ENCODE measurements around the gene MYRF.

The MYRF gene

GRCh38 chr11:61800331-61801281 lies 48.2 kb downstream of the MYRF start:
- H3K4me3 ChIP-seq: no peak overlapping the region
- DNase-seq (ENCODE audit: low spot score in 2 of 2): no peak
- H3K27me3 ChIP-seq (ENCODE audit: low read depth): no peaks in the 10 kb centered on the region
- H3K36me3 ChIP-seq (replicated peaks): peaks cover 78% of the 10 kb centered on the region
- H3K9me3 ChIP-seq: no peaks in the 10 kb centered on the region
- in situ Hi-C loops (cut with MboI; ENCODE audit: low sequenced_read_pairs): no loop called here
- peaks cover 5% of the 10 kb centered on the region for H3K4me1 ChIP-seq

- in situ Hi-C loops (cut with MboI; ENCODE audit: low sequenced_read_pairs): no loop called here
- Histone ChIP-seq H3K27me3 (ENCODE audit: low read depth) (no peaks in the 10 kb centered on the region), H3K36me3 (replicated peaks) (peaks cover 78% of the 10 kb centered on the region), H3K4me1 (peaks cover under 1% of the 10 kb centered on the region), H3K4me3 (no peak overlapping the region), H3K9me3 (no peaks in the 10 kb centered on the region)
- DNase-seq (ENCODE audit: low spot score in 2 of 2): no peak
These were observed 50.2 kb downstream of the MYRF start for GRCh38 chr11:61802605-61803004.

GRCh38 chr11:61803889-61804647 lies 51.6 kb downstream of the MYRF start:
- Histone ChIP-seq H3K36me3 (replicated peaks) (peaks cover 92% of the 10 kb centered on the region), H3K27me3 (ENCODE audit: low read depth) (no peaks in the 10 kb centered on the region), H3K4me1 (no peaks in the 10 kb centered on the region), H3K9me3 (no peaks in the 10 kb centered on the region), H3K4me3 (no peak overlapping the region)
- in situ Hi-C loops (cut with MboI; ENCODE audit: low sequenced_read_pairs): no loop called here
- no peak for DNase-seq (ENCODE audit: low spot score in 2 of 2)

DNA sequence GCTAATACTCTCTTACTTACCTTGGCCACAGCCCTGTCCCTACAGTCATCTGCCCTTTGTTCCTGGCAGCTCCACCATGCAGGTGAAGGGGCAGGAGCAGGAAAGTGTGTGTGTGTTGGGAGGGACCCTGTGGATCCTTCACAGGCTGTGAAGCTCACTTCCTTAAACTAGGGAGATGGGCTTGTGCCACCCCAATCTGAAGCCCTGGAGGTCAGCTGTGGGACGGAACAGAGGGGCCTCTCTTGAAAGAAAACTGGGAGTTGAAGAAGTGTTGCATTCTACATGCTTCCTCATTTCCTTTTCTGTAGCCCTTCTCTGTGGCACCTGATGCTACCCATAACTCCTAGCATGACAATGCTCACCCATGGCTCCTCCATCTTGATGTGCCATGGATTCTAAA lies 52.7 kb downstream of the MYRF start:
- in situ Hi-C loops (cut with MboI; ENCODE audit: low sequenced_read_pairs): no loop called here
- no peaks in the 10 kb centered on the region for H3K4me1 ChIP-seq
- peaks cover 95% of the 10 kb centered on the region for H3K36me3 ChIP-seq (replicated peaks)
- DNase-seq (ENCODE audit: low spot score in 2 of 2): no peak
- H3K4me3 ChIP-seq: no peak overlapping the region
- no peaks in the 10 kb centered on the region for H3K9me3 ChIP-seq
- H3K27me3 ChIP-seq (ENCODE audit: low read depth): no peaks in the 10 kb centered on the region

- peaks cover 98% of the 10 kb centered on the region for H3K36me3 ChIP-seq (replicated peaks)
These were observed 54.3 kb downstream of the MYRF start for GRCh38 chr11:61806785-61807184.

GRCh38 chr11:61810671-61811175 lies 58.3 kb downstream of the MYRF start:
- Histone ChIP-seq H3K4me3 (no peak overlapping the region), H3K27me3 (ENCODE audit: low read depth) (no peaks in the 10 kb centered on the region), H3K4me1 (peaks cover 7% of the 10 kb centered on the region), H3K9me3 (no peaks in the 10 kb centered on the region), H3K36me3 (replicated peaks) (peaks cover 76% of the 10 kb centered on the region)
- no peak for DNase-seq (ENCODE audit: low spot score in 2 of 2)
- in situ Hi-C loops (cut with MboI; ENCODE audit: low sequenced_read_pairs): no loop called here

More at GRCh38 chr11:61806785-61807184, 54.3 kb downstream of the MYRF start:
- Histone ChIP-seq H3K4me1 (no peaks in the 10 kb centered on the region), H3K9me3 (no peaks in the 10 kb centered on the region), H3K4me3 (no peak overlapping the region), H3K27me3 (ENCODE audit: low read depth) (no peaks in the 10 kb centered on the region)
- no peak for DNase-seq (ENCODE audit: low spot score in 2 of 2)
- in situ Hi-C loops (cut with MboI; ENCODE audit: low sequenced_read_pairs): no loop called here

- peaks cover 67% of the 10 kb centered on the region for H3K36me3 ChIP-seq (replicated peaks)
- no peak for DNase-seq (ENCODE audit: low spot score in 2 of 2)
These were observed 59.4 kb downstream of the MYRF start for GRCh38 chr11:61811831-61812230.

DNA sequence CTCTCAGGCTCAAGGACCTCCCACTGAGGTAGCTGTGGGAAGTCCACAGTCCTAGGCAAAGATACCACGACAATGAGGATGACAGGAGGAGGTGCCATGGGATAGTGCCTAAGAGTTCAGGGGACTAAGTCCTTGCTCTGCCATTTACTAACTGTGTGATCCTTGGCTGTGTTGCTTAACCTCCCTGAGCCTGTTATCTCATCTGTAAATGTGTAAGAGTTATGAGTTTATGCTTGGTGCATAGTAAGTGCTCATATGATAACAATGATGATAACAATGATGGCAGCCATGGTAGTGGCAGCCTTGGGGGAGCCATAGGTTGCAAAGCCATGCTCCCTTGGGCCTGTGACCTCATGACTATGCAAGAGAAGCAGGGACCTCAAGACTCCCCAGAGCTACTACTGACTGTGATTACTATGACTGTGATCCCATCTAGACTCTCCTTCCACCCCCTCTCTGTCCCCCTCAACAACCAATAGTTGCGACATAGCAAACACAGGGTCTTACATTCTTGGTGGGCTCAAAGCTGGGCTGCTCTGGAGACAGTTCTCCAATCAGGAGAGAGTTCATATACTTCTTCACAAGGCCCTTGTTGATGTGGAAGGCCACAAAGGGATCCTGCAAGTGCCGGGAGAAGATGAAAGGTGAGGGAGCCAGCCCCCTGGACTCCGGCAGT lies 60.4 kb downstream of the MYRF start:
- Histone ChIP-seq H3K4me3 (no peak overlapping the region), H3K27me3 (ENCODE audit: low read depth) (no peaks in the 10 kb centered on the region), H3K4me1 (peaks cover 13% of the 10 kb centered on the region), H3K36me3 (replicated peaks) (peaks cover 57% of the 10 kb centered on the region), H3K9me3 (no peaks in the 10 kb centered on the region)
- no peak for DNase-seq (ENCODE audit: low spot score in 2 of 2)
- in situ Hi-C loops (cut with MboI; ENCODE audit: low sequenced_read_pairs): no loop called here

More at GRCh38 chr11:61811831-61812230, 59.4 kb downstream of the MYRF start:
- no peak overlapping the region for H3K4me3 ChIP-seq
- in situ Hi-C loops (cut with MboI; ENCODE audit: low sequenced_read_pairs): no loop called here
- no peaks in the 10 kb centered on the region for H3K9me3 ChIP-seq
- no peaks in the 10 kb centered on the region for H3K27me3 ChIP-seq (ENCODE audit: low read depth)
- H3K4me1 ChIP-seq: peaks cover 7% of the 10 kb centered on the region

GRCh38 chr11:61814247-61814957 lies 62.0 kb downstream of the MYRF start:
- in situ Hi-C loops (cut with MboI; ENCODE audit: low sequenced_read_pairs): no loop called here
- Histone ChIP-seq H3K36me3 (replicated peaks) (peaks cover 41% of the 10 kb centered on the region), H3K4me1 (peaks cover 13% of the 10 kb centered on the region), H3K27me3 (ENCODE audit: low read depth) (no peaks in the 10 kb centered on the region), H3K4me3 (peak overlapping the region; percentile 64), H3K9me3 (no peaks in the 10 kb centered on the region)
- DNase-seq (ENCODE audit: low spot score in 2 of 2): peak; percentile 32 to 57

DNA sequence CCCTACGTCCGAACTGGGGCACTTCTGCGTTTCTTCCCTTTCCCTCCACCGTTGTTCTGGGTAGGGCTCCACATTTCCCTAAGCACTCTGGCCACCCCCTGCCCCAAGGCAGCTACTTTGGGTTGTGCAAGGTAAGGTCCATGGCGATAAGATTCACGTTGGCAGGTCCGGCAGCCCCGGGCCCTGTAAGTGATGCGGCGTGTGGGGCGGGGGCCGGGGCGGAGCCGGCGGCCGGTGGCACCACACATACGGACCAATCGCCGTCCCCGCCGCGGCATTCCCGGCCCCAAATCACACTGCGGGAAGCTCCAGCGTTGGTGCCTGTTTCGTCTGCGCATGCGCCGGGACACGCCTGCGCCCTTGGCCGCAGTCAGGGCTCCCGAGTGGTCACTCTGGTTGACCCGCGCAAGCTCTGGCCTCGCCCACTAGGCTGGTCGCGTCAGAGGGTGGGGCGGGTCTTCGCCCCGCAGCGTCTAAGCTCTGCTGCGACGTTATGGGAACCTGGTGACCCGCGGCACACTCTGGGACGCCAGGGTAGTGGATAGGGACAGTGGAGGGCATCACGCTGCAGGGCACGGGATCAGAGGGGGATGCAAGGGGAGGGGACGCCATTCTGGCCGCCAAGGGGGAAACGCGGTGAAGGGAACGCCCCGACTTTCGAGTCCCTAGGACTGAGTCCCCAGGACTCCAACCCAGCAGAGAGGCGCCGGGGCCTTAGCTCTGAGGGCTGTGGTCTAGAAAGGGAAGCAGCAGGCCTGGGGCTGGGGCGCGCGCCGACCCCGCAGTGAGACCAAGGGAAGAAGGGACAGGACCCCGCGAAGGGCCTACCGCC lies 62.7 kb downstream of the MYRF start:
- Histone ChIP-seq H3K4me3 (peak overlapping the region; percentile 64), H3K36me3 (replicated peaks) (peaks cover 34% of the 10 kb centered on the region), H3K27me3 (ENCODE audit: low read depth) (no peaks in the 10 kb centered on the region), H3K9me3 (no peaks in the 10 kb centered on the region), H3K4me1 (peaks cover 13% of the 10 kb centered on the region)
- in situ Hi-C loops (cut with MboI; ENCODE audit: low sequenced_read_pairs): no loop called here
- DNase-seq (ENCODE audit: low spot score in 2 of 2): peak; percentile 93 to 97

DNA sequence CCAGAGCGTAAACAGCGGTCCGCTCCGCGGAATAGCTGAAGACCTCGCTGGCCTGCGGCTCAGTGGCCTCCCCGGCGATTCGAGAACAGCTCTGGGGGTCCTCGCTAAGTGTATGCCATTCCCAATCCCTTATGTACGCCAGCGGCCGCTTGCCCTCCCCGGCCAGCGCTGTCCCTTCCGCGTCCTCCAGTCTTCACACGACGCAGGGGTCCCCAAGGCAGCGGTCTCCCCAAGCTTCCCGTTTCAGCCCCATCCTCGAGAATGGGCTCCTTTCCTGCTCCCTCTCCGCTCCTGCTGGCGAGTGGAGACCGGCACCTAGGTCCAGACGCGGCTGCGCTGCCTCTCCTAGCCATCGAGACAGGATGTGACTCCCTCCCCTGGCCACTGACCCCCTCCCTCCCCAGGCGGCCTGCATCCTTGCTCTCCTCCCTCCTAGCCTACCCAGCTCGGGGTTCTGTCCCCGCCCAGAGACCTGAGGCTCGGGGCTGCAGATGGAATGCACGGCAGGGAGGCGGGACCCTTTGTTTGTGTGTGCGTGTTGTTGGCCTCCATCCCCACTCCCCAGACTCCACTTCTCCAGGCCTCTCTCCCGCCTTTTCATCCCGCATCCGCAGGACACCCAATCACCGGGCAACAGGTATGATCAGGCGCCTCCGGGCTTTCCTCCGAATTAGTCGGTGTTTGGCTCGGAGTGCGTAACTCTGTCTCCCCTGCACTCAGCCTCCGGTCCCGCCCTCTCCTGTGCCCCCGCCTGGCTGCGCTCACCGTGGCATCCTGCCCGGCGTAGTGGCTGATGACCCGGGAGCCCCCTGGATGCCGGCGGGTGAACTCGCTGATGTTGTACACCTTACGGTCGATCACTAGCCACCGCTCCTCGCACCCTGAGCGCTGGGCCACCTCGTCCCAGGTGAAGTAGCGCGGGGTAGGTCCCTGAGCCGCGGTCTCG lies 63.6 kb downstream of the MYRF start:
- peaks cover 17% of the 10 kb centered on the region for H3K4me1 ChIP-seq
- peaks cover 25% of the 10 kb centered on the region for H3K36me3 ChIP-seq (replicated peaks)
- in situ Hi-C loops (cut with MboI; ENCODE audit: low sequenced_read_pairs): no loop called here
- peak; percentile 74 to 86 for DNase-seq (ENCODE audit: low spot score in 2 of 2)
- H3K27me3 ChIP-seq (ENCODE audit: low read depth): no peaks in the 10 kb centered on the region
- H3K9me3 ChIP-seq: no peaks in the 10 kb centered on the region
- H3K4me3 ChIP-seq: peak overlapping the region; percentile 64

Measured in HAP-1 (cell line).